Activated T-helper 1 cell treated with Interleukin-2 at 50 U/mL for 16 hours (primary cell): ENCODE results near the gene VEPH1.
"Not testable (repeated sequence)": the region's sequence is repeated elsewhere in the genome, so short reads cannot be mapped to it uniquely, and the experiment has no call there.

ENCODE experiments used
- DNase-seq: peaks from one replicate; pipeline ENCODE4 v3.0.0-alpha.2; 2020; ENCODE audit warnings: low read depth

Gene VEPH1

GRCh38 chr3:157348304-157349075 is 154.7 kb downstream of the VEPH1 start:
- DNase-seq = not testable (repeated sequence)

- no peak for DNase-seq
Measured at GRCh38 chr3:157347577-157348303, 155.5 kb downstream of the VEPH1 start.

GRCh38 chr3:157336252-157337009 is 166.8 kb downstream of the VEPH1 start:
- no peak for DNase-seq

- no peak for DNase-seq
Measured at GRCh38 chr3:157335233-157336076, 167.8 kb downstream of the VEPH1 start.

GRCh38 chr3:157333551-157333991 is 169.6 kb downstream of the VEPH1 start:
- no peak for DNase-seq

GRCh38 chr3:157330206-157330605 is 173.0 kb downstream of the VEPH1 start:
- no peak for DNase-seq

GRCh38 chr3:157329551-157329950 is 173.7 kb downstream of the VEPH1 start:
- no peak for DNase-seq

GRCh38 chr3:157327837-157328236 is 175.4 kb downstream of the VEPH1 start:
- no peak for DNase-seq

- DNase-seq = no peak
Measured at GRCh38 chr3:157327018-157327417, 176.2 kb downstream of the VEPH1 start.

- DNase-seq = not testable (repeated sequence)
Measured at GRCh38 chr3:157324869-157325268, 178.3 kb downstream of the VEPH1 start.

GRCh38 chr3:157323360-157323759 is 179.9 kb downstream of the VEPH1 start:
- no peak for DNase-seq

- DNase-seq = no peak
Measured at GRCh38 chr3:157319672-157320071, 183.5 kb downstream of the VEPH1 start.

- no peak for DNase-seq
Measured at GRCh38 chr3:157318639-157319288, 184.5 kb downstream of the VEPH1 start.

GRCh38 chr3:157317895-157318294 is 185.3 kb downstream of the VEPH1 start:
- no peak for DNase-seq

GRCh38 chr3:157313186-157313585 is 190.0 kb downstream of the VEPH1 start:
- DNase-seq = no peak

- DNase-seq = no peak
Measured at GRCh38 chr3:157312376-157312745, 190.9 kb downstream of the VEPH1 start.

- DNase-seq = no peak
Measured at GRCh38 chr3:157311633-157312375, 191.4 kb downstream of the VEPH1 start.

- DNase-seq = no peak
Measured at GRCh38 chr3:157310329-157311052, 192.7 kb downstream of the VEPH1 start.

GRCh38 chr3:157306502-157306901 is 196.7 kb downstream of the VEPH1 start:
- DNase-seq = no peak

GRCh38 chr3:157305392-157305791 is 197.8 kb downstream of the VEPH1 start:
- DNase-seq = no peak
